GM12801 (cell line): ENCODE results near the gene WDR46.

Experiments used
- TF ChIP-seq, protein P1 (sequence below): IDR thresholded peaks from one replicate; pipeline ENCODE4 v1.5.1; 2011; ENCODE audit warnings: control low read depth; ENCODE audit not compliant: insufficient read length; ENCODE audit errors: extremely low read depth

The WDR46 gene

DNA sequence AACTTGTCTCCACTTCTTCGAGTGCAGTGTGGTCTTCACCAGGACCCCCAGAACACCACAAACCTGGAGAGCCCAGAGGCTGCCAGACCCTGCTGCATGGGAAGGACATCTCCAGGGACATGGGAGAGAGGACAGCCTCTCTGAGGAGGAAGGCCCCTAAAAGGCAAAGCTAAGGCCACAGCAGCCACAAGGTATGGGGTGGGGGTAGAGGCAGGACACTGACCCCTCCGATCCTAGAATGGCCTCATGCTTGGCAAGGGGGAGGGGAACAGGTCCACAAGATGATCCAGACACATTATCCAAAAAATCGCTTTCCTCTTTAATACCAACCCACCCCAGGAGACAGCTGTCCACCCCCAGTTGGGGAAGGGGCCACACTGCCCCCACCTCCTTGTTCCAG lies 10.2 kb downstream of the WDR46 start:
- TF ChIP-seq, protein P1, sequence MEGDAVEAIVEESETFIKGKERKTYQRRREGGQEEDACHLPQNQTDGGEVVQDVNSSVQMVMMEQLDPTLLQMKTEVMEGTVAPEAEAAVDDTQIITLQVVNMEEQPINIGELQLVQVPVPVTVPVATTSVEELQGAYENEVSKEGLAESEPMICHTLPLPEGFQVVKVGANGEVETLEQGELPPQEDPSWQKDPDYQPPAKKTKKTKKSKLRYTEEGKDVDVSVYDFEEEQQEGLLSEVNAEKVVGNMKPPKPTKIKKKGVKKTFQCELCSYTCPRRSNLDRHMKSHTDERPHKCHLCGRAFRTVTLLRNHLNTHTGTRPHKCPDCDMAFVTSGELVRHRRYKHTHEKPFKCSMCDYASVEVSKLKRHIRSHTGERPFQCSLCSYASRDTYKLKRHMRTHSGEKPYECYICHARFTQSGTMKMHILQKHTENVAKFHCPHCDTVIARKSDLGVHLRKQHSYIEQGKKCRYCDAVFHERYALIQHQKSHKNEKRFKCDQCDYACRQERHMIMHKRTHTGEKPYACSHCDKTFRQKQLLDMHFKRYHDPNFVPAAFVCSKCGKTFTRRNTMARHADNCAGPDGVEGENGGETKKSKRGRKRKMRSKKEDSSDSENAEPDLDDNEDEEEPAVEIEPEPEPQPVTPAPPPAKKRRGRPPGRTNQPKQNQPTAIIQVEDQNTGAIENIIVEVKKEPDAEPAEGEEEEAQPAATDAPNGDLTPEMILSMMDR: no peak

DNA sequence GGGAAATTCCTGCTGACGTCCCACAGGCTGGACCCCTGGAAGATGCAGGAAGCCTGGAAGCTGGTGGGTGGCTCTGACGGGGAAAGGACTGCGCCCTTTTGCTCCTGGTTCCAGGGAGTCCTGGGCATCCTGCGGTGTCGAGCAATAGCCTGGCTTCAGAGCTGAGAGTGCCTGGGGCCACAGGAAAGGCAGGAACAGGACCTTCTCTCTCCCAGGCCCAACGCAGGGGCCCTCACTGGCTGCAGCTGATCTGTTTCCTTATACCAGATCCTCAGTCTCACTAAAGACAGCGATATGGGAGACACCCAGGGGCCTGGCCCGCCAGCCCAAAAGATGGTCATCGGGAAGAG lies 10.7 kb downstream of the WDR46 start:
- TF ChIP-seq, protein P1: no peak

DNA sequence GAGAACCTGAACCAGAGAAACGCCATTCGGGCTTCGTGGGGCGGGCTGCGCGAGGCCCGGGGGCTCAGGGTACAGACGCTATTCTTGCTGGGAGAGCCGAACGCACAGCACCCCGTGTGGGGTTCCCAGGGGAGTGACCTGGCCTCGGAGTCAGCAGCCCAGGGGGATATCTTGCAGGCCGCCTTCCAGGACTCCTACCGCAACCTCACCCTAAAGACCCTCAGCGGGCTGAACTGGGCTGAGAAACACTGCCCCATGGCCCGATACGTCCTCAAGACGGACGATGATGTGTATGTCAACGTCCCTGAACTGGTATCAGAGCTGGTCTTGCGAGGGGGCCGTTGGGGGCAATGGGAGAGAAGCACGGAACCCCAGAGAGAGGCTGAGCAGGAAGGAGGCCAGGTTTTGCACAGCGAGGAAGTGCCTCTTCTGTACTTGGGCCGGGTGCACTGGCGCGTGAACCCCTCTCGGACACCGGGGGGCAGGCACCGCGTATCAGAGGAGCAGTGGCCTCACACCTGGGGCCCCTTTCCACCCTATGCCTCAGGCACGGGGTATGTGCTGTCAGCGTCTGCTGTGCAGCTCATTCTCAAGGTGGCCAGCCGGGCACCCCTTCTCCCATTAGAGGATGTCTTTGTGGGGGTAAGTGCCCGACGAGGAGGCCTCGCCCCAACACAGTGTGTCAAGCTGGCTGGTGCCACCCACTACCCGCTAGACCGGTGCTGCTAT lies 11.2 kb downstream of the WDR46 start:
- TF ChIP-seq, protein P1: no peak

DNA sequence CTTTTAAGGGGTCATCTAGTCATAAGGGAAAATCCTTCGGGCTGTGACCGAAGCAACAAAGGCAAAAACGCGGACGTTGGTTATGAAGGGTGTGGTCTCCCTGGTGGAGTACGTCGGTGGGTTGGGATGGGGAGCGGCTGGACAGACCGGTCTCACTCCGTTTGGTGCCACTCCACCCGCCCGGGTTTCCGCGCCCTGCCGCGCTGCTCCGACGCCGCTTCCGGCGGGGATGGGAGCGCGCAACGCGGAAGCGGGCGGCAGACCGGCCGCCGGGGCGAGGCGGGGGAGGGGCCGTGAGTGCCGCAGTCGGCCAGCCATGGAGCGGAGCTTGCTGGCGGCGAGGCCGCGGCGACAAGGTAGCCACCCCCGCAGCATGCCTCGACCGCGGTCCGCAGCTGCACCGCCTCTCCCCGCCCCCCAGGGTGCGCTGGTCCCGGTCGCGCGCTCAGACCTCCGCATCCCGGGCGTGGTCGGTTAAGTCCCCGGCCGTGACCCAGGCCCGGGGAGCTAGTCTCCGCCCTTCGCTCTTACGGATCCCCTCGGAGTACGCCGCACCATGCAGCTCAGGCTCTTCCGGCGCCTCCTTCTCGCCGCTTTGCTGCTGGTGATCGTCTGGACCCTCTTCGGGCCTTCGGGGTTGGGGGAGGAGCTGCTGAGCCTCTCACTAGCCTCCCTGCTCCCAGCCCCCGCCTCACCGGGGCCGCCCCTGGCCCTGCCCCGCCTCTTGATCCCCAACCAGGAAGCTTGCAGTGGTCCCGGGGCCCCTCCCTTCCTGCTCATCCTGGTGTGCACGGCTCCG lies 12.0 kb downstream of the WDR46 start, which contains the start of gene B3GALT4:
TSS of gene B3GALT4 (plus strand) at position 260 of the 799 bp plus-strand sequence. CDS start at position 557, 297 bp downstream.
- TF ChIP-seq, protein P1: no peak

DNA sequence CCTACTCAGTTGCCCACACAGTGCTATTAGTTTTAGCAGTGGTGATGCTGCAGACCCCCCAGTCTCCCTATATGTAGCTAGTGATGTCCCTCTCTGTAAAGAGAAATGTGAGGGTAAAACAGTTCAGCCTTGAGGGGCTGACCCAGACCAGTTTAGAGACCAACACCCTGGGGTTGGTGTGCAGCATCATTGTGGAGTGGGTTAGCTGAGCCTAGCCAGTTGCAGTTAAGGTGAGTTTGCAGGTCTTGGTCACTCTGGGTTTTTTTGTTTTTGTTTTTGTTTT lies 12.5 kb downstream of the WDR46 start:
- TF ChIP-seq, protein P1: no peak

DNA sequence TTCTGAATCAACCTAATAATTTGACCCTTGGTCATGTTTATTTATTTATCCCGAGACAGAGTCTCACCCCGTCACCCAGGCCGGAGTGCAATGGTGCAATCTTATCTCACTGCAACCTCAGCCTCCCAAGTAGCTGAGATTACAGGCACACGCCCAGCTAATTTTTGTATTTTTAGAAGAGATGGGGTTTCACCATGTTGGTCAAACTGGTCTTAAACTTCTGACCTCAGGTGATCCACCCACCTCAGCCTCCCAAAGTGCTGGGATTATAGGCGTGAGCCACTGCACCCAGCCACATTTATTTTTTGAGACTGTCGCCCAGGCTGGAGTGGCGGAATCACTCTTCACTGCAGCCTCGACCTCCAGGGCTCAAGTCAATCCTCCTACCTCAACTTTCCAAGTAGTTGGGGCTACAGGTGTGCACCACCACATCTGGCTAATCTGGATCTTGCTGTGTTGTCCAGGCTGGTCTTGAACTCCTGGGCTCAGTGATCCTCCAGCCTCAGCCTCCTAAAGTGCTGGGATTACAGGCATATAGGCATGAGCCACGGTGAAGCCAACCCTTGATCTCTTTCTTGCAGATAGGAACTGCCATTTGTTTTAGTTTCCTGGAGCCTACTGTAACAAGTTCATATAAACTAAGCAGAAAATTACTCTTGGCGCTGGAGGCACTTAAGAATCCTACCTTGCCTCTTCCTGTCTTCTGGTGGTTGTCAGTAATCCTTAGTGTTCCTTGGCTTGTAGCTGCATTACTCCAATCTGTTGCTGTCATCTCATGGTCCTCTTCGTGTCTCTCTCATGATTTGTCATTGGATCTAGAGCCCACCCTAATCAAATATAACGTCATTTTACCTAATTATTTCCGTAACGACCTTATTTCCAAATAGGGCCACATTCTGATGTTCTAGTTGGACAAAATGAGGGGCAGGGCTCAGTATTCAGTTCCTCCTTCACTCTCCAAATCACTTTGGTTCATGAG lies 14.8 kb downstream of the WDR46 start:
- TF ChIP-seq, protein P1: no peak
